Posterior vena cava (tissue), 2 donors: ENCODE data around the gene EPS8L2. TPM values are rescaled to one million over a fixed set of nuclear protein-coding genes. Genes with fewer than 3 reads are reported as not detected.
A peak's percentile ranks its signal among the peaks of the same experiment; 100 is the strongest.

Experiments used
- DNase-seq: peaks from one replicate; pipeline ENCODE4 v3.0.0-alpha.2; 2020; ENCODE audit warnings: low spot score
- intact Hi-C, 2 donors: fragments of 100-400 bp; cut with DNase I; formaldehyde crosslinking; loops; one replicate each; pipeline versions ENCODE4 v1.14.1 to v1.14.2; 2022 to 2023
- total RNA-seq, 2 donors: library from RNA; stranded (reverse); fragmentation: NEBNext Ultra II Directional; extraction: Animal tissue kit (Norgen Biotek cat#: 25700); gene quantifications; one replicate each; pipeline ENCODE4 v1.2.1, GENCODE V29; 2021
- donor health status: DM: yes; HTN: yes; CAD: no.
- donor health status: DM: yes; HTN: yes; CAD: no.

EPS8L2 gene
- total RNA-seq, 2 donors from 2014 or later, result 23.8 to 38.3 TPM

DNA sequence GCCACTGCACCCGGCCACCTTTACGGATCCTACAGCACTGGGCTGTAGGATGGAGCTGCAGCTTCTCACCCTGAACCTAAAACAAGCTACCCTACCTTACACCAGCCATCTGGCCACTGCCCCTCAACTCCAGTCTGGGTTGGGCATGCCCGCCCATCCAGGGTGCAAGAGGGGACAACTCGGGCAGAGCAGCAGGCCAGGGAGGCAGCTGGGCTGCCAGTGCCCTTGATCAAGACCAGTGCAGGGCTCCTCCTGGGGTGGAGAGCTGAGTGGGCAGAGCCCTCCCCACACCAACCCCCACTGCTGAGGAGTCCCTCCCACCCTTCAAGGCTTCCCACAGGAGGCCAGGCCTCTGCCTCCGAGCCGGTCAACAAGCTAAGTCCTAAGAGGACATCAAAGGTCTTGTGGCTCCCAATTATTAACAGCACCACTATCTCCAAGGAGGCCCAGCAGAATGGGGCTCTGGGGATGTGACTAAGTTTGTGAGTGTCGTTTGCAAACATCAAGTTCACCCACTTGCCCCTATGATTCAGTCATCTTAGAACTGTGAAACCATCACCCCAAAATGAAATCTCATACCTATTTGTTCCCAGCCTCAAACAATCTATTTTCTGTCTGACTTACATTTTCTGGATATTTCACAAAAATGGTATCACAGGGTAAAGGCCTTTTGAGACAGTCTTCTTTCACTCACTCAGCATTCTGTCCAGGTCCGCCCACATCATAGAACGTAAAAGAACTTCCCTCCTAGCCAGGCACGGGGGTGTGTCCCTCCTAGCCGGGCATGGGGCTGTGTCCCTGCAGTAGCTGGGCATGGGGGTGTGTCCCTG is 60.3 kb downstream of the EPS8L2 start:
- intact Hi-C loops, result no loop called here
- DNase-seq, result no peak

DNA sequence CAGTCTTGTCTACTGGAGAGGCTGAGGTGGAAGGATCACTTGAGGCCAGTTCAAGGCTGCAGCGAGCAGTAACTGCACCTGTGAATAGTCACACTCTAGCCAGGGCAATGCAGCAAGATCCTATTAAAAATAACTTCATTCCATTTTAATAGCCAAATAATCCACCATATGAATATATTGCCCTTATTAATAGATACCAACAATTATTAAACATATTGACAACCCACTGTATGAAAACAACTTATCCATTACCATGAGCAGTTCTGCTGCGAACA is 60.8 kb downstream of the EPS8L2 start:
- intact Hi-C loops, result no loop called here
- no peak for DNase-seq

DNA sequence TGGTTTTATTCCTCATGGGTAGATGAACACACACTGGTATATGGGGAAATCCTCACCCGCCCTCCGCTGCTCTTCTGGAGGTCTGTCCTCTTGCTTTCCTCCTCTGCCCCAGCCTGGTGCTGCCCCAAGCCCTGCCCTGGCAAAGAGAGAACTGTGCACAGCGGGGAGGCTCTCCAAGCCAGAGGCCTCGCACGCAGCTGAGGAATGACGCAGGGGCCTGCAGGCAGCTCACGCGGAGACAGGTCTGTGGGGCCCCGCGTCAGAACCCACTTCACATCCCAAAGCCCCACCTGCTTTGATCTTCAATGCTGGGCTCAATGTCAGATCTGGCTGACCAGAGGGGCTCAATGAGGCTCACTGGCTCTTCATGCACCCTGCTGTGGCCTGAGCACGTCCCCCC is 61.2 kb downstream of the EPS8L2 start:
- DNase-seq, result no peak
- intact Hi-C loops, result no loop called here

DNA sequence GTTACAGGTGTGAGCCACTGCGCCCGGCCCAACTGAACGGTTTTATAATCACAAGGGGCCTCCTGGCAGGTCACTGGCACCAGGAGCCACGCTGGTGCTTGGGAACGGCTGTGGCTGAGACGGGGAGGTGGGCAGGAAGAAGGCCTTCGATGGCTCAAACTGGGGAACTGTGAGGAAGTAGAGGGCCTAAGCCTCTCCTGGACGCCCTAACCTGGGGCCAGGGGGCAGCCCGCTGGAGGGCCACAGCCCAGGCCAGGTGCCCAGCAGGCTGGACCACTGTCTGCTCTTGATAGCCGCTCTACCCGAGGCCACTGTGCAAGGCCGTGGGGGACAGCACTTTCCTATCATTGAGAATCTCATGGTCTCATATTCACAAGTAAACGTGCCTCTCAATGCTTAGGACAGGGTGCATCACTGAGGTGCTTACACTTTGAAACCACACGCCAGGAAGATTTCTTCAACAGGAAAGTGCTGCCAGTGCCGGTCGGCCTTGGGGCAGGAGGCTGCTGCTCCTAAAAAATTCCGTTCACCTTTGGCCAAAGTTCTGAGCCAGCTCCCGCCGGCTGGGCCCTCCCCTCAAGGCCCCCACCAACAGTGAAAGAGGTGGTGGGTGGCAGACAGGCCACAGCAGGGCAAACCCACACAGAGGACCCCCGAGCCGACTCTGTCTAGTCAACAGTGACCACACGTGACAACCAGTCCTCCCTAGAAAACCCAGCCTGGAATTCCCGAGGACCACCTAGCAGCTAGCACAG is 64.0 kb downstream of the EPS8L2 start:
- intact Hi-C loops, result no loop called here
- DNase-seq, result peak; percentile 66

DNA sequence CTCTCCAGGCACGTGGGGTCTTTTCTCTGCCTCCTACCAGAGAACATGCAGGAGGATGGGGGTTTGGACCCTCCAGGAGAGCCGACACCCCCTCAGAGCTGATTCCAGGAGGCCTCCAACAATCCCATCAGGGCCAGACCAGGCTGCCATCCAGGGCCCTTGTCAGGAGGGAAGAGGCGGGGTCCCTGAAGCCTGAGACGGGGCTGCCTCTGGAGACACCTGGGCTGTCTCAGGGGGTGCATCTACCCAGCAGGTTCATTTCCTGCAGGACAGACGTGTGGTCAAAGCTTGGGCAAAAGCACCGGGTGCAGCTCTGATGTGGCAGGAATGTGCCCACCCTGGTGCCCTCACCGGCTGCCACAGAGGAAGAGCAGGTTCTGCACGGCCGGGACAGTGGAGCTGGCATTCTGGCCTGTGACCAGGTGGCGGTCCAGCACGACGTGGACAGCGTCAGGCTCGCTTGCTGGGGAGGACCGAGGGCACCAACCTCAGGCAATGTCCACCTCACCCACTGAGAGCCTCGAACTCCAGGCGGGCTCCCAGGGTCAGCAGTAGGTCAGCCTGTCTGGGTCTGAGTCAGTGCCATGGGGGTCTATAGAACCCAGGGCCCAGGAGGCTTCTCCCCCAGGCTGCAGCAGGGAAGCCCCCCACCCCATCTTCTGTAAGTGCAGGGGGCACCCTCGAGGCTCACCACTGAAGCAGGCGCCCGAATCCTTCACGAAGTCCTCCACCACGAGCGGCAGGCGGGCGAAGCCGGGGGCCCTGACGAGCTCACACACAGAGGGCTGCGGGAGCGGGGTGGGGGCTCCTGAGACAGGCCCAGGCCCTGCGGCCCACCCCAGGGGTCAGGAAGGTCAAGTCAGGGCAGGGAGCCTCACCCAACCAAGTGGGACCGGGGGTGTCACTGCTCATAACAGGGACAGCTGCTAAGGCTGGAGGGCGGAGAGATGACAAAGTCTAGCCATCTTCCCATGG is 64.9 kb downstream of the EPS8L2 start:
- intact Hi-C loops, result no loop called here
- DNase-seq, result peak; percentile 73

DNA sequence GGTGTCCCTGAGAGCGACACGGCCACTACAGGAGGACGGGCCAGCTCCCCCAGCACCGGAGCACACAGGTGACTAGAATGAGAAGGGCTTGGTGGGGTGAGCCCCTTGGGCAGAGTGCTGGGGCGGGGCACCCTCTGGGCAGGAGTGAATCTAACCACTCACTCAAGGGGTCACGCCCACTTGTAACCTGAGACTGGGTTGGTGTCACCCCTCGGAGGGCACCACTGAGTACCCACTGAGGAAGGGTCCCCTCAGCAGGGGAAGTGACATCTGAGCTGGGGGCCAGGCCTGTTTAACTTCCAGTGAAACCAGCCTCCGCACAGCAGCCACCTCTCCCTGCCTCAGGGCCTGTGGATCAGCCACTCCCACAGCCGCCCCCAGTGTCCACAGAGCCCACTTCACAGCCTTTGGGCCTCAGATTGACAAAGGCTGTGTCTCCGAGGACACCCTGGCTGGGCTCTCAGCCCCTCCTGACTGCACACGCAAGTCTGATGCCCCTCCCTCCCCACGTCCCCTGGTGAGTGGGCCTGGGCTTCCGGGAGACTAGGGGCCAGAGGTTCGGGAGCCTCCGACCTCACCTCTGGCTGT is 65.7 kb downstream of the EPS8L2 start:
- intact Hi-C loops, result no loop called here
- peak; percentile 66 for DNase-seq

DNA sequence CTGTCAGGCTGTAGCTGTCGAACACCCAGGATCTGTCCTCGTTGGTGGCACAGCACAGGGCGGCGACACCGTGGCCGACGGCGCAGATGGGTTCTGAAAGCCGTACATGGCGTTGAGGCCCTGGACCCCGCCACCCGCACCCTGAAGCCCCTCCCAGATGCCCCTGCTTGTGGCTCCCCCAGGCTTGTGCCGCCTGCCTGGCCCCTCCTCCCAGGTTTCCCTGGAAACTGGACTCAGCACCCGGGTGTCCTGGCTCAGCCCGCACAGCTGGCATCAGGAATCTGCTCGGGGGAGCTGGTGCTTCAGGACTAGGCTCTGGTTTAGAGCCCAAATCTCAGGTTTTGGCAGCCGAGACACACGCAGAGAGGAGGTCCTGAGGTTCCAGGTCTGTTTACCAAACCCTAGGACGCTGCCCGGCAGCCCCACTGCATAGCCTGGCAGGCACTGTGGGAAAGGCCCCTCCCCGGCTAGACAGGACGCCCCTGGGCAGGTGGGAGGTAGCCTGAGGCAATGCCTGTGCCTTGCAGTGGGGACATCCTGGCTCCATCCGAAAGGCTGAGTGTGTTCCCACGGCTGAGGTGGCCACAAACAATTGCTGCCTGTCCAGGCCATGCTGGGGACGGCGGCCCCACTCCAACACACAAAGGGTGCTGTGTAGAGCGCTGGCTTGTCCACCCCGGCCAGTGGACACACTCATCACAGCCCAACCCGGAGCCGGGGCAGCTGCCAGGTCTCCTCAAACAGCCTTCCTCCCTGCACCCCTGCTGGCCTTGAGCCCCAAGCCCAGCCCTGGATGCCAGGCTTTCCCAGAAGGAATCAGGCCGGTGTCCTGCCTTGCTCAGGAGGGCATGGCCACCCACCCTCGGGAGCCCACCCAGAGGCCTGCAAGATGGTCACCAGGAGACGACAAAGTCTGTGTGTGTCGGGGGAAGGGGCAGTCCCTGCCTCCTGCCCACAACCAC is 66.7 kb downstream of the EPS8L2 start:
- DNase-seq, result peak; percentile 74
- intact Hi-C loops, result no loop called here

DNA sequence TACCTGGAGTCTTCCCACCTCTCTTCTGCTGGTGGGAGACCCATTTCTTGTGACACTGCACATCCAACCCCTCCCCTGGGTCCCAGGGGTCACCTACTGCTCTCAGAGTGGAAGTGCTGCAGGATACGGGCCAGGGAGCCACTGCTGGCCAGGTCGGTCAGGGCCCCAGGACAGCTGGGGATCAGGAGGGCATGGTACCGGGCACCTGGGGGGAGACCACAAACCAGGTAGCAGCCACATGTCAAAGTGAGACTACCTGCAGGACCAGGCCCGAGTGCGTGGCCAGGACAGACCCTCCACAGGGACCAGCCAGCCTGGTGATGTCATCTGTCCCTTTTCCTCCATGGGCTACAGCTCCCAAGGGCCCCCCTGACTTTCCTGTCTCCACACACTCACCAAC is 67.4 kb downstream of the EPS8L2 start:
- intact Hi-C loops, result no loop called here
- DNase-seq, result peak; percentile 65

DNA sequence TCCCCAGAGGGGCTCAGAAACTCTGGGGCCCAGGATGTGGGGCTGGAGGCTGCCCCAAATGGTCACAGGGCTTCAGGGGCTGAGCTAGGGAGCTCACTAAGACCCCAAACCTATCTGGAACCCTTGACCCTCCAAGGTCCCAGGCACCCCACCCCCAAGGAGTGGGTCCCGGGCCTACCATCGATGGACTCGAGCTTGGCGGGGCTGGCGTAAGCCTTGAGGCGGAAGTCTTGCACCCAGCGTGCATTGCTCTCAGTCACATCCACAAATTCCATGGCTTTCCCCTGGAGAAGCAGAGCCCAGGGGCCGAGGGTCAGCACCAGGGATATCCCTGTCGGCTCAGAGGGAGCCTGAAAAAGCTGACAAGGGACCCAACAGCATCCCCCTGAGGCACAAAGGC is 67.8 kb downstream of the EPS8L2 start:
- intact Hi-C loops, result no loop called here
- DNase-seq, result peak; percentile 69

DNA sequence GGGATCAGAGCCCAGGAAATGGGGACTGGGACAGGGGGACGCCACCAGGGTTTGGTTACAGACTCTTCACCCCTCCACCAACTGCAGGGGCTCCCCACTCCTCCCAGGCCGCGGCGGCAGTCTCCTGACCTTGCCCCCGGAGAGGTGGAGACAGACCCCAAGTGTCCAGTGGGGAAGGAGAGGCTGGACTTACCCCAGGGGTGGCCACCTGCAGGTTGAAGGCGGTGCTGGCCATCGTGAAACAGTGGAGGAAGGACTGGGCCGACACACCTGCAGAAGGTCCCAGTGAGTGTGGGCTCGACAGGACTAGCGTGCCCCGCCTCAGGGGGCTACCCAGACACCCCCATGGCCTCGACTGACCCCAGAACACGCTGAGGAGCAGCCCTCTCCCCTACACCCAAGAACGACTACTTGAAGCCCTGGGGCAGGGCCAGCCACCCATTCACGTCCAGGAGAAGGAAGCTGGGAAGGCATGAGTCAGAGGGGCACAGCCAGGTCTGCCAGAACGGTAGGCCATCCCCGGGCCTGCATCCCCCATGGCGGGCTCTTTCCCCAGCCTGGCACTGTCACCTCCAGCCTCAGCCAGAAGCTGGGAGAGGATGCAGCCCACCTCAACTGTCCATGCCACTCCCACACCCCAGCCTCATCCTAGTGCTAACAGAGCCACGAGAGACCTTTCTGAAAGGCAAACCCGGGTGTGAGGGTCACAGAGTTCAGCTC is 69.0 kb downstream of the EPS8L2 start:
- peak; percentile 76 for DNase-seq

DNA sequence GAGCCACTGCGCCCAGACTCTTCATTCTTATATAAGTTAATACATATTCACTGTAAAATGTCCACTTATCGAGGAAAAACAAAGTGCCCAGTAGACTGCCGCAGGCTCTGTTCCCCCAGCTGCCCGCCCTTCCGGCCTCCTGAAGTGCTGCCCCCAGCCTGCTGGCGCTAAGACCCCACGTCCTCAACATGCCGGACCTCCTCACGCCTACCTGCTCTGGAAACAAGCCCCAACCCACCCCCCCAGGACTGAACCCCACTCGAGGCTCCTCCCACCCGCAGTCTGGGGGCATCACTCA is 70.2 kb downstream of the EPS8L2 start:
- DNase-seq, result no peak
- intact Hi-C loops, result no loop called here

More for the DNA sequence above, 69.0 kb downstream of the EPS8L2 start:
- intact Hi-C loops, result no loop called here

DNA sequence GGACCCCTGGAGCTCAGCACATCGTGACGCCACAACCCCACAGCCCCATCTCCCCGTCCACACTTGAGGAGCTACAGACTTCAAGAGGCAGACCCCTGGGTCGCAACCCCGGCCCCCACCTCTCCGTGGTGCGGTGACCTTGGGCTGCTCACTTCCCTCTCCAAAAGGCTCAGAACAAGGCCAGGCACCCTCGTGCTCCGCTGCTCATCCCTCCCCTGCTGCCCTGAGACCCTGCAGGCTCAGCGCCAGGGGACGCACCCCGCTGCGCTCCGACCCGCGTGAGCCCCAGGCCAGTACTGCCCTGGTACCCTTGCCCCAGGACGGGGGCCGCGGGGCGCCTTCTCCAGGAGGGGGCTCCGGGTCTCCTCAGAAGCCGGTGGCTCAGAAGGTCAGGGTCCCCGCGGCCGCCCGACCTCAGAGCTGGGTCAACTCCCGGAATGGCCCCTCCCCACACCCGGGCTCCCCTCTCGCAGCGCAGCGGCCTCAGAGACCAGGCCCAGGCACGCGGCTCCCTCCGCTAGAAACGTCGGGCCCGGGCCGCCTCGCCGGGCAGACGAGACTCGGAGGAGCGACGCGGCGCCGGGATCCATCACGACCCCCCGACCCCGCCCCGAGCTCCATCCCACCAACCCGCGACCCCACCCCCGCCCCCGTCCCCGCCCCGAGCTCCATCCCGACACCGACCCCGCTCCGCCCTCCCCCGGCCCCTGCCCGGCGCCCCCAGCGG is 70.7 kb downstream of the EPS8L2 start:
- intact Hi-C loops, result no loop called here
- DNase-seq, result no peak

Other genes starting within 250 kb of the EPS8L2 start
- 100 to 1,000 TPM; 197 to 209 TPM for gene RNH1, start 199.0 kb upstream of the EPS8L2 start, total RNA-seq
- gene HRAS, start 170.7 kb upstream of the EPS8L2 start, total RNA-seq, result 10 to 100 TPM; 37.2 to 48.5 TPM
- under 1 TPM; 0.43 to 0.56 TPM for gene LRRC56, start 168.7 kb upstream of the EPS8L2 start, total RNA-seq
- under 1 TPM; 0.43 to 0.56 TPM for gene LMNTD2, start 145.5 kb upstream of the EPS8L2 start, total RNA-seq
- gene RASSF7, start 145.3 kb upstream of the EPS8L2 start, total RNA-seq, result 1 to 10 TPM; 2.1 to 2.6 TPM
- gene PHRF1, start 129.8 kb upstream of the EPS8L2 start, total RNA-seq, result 10 to 100 TPM; 18.3 to 20.8 TPM
- gene IRF7, start 90.3 kb upstream of the EPS8L2 start, total RNA-seq, result 10 to 100 TPM; 10.3 to 16.4 TPM
- gene CDHR5, start 81.3 kb upstream of the EPS8L2 start, total RNA-seq, result under 1 TPM in 1 of 2 donors, not detected in 1; 0.10 TPM
- gene SCT, start 79.0 kb upstream of the EPS8L2 start, total RNA-seq, result not detected
- under 1 TPM; 0.48 to 0.51 TPM for gene DRD4, start 69.0 kb upstream of the EPS8L2 start, total RNA-seq
- gene DEAF1, start 11.0 kb upstream of the EPS8L2 start, total RNA-seq, result 10 to 100 TPM; 22.9 to 25.5 TPM
- 10 to 100 TPM; 13.5 to 19.3 TPM for gene TMEM80, start 10.4 kb upstream of the EPS8L2 start, total RNA-seq
- 100 to 1,000 TPM in 1 of 2 donors, 10 to 100 TPM in 1; 76.8 to 109 TPM for gene TALDO1, start 41.2 kb downstream of the EPS8L2 start, total RNA-seq
- gene GATD1, start 71.3 kb downstream of the EPS8L2 start, total RNA-seq, result 10 to 100 TPM; 33.0 to 38.8 TPM
- gene CEND1, start 83.9 kb downstream of the EPS8L2 start, total RNA-seq, result not detected
- 10 to 100 TPM; 10.6 to 11.2 TPM for gene SLC25A22, start 92.0 kb downstream of the EPS8L2 start, total RNA-seq
- 1 to 10 TPM; 6.0 to 6.5 TPM for gene PIDD1, start 99.0 kb downstream of the EPS8L2 start, total RNA-seq
- 1,000 to 10,000 TPM; 1,286 to 1,386 TPM for gene RPLP2, start 103.7 kb downstream of the EPS8L2 start, total RNA-seq
- gene PNPLA2, start 112.7 kb downstream of the EPS8L2 start, total RNA-seq, result 10 to 100 TPM; 80.7 to 85.5 TPM
- gene CRACR2B, start 121.7 kb downstream of the EPS8L2 start, total RNA-seq, result 1 to 10 TPM; 3.5 to 4.3 TPM
- gene CD151, start 126.7 kb downstream of the EPS8L2 start, total RNA-seq, result 100 to 1,000 TPM; 473 to 490 TPM
- gene POLR2L, start 136.3 kb downstream of the EPS8L2 start, total RNA-seq, result 10 to 100 TPM; 63.9 to 91.4 TPM
- gene TSPAN4, start 136.6 kb downstream of the EPS8L2 start, total RNA-seq, result 10 to 100 TPM; 75.7 to 97.3 TPM
- 10 to 100 TPM; 57.9 to 88.5 TPM for gene CHID1, start 204.6 kb downstream of the EPS8L2 start, total RNA-seq
- 100 to 1,000 TPM in 1 of 2 donors, 10 to 100 TPM in 1; 83.5 to 117 TPM for gene AP2A2, start 219.6 kb downstream of the EPS8L2 start, total RNA-seq